GM19043 (cell line): ENCODE data around the gene B4GALT5.

Experiments used
- ATAC-seq: cut with Tn5 transposase; IDR thresholded peaks from one replicate; pipeline ENCODE4 v1.9.1; 2021; ENCODE audit warnings: low read depth; ENCODE audit not compliant: unreplicated experiment

Gene B4GALT5

DNA sequence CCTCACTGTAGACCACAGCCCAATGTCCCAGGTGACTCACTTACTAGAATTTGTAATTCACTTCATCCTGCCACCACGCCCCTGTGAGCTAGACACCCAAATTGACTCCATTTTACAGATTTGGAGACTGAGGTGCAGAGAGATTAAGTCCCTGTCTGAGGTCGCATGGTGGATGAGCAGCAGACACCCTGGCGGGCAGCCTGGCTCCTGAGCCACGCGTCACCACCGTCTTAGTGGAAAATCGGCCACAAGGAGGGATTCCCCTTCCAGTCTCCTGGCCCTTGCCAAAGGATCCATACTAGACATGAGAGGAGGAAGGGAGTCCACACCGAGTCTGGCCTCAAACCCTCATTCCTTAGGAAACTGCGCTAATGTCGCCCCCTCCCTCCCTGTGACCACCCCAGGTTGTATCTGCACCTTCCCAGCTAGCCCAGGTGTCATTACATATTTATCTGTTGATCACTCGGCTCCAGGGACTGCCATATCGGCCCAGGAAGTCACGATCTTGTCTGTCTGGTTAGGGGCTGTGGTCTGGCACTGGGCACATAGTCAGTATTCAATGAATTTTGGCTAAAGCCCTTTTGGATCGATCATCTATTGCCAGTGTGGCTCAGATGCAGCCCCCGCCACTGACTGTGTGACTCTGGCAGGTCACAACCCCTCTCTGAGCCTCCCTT is 120.1 kb downstream of the B4GALT5 start:
- ATAC-seq: no peak

DNA sequence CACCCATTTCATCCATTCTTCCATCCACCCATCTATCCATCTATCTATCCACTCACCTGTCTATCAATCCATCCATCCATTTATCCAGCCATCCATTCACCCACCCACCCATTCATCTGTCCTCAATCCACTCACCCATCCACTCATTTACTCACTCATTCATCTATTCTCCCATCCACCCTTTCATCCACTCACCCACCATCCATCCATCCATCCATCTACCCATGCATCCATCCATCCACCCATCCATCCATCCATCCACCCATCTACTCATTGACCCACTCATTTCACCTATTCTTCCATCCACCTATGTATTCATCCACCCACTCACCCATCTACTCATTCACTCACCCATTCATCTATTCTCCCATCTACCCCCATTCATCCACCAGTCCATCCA is 121.6 kb downstream of the B4GALT5 start:
- no peak for ATAC-seq

DNA sequence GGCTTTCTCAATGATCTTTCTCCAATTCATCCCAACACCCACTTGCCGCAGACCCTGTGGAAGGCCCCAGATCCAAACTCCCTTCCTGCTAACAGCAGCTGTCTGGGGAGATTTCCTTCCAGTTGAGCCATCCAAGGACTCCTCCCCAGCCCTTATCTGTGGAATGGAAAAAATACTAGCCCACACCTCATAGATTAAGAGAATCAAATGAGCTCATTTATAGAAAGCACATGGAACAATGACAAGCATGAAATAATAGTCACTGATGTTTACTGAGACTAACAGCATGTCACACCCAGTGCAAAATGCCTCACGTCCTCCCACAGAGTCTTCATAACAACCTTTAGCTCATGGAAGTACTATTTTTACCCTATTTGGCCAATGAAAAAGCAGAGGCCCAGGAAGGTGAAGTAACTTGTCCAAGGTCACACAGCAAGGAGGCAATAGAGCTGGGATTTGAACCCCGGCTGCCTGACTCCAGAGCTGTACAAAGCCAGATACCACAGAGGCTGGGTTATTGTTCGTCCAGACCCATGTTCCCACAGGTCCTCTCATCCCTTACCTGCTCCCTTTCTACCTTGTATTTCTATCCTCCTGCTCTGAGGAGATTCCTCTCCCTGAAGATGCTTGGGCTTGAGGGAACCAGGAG is 122.3 kb downstream of the B4GALT5 start:
- ATAC-seq: no peak

DNA sequence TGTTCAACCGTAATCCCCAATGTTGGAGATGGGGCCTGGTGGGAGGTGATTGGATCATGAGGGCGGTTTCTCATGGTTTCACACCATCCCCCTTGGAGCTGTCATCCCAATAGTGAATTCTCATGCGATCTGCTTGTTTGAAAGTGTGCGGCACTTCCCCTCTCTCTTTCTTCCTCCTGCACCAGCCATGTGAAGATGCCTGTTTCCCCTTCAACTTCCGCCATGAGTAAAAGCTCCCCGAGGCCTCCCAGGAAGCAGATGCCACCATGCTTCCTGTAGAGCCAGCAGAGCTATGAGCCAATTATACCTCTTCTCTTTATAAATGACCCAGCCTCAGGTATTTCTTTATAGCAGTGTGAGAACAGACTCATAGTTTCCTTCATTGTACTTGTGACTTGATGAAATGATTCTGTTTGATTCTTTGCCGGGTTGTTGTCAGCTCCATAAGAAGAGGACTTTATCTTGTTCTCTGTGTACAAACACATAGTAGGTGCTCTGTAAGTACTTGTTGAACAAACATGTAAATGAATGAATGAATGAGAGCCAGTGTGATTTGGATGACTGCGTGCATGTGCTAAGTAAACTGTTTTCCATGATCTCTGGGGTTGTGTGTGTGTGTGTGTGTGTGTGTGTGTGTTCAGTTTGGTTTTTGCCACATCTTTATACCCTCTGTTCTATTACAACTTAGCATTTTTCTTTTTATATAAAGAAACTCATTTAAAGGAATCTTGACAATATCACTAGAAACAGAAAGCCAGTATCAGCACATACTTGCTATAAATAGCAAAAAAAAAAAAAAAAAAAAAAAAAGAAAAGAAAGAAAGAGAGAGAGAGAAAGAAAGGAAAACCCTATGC is 123.3 kb downstream of the B4GALT5 start:
- ATAC-seq: no peak

GRCh38 chr20:49589747-49590146 is 123.9 kb downstream of the B4GALT5 start:
- no peak for ATAC-seq

DNA sequence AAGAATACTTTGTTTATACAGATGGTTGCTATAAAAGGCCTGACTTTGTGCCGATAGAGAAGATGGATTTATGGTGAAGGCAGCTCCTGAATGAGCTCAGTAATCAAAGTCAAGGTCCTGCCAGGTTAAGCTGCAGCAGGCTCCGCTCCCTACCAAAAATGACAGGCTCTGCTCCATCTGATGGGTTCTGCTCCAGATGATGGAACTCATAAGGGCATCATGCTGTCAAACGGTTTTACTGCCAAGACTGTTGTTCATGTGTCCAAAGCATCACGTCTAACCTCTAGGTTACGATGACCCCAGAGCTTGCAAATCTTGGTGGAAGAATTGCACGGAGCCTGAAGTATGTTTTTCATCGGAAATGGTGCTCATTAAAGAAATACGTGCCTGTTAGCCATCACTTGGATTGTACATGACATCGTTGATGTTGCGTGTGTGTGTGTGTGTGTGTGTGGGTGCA is 126.5 kb downstream of the B4GALT5 start:
- no peak for ATAC-seq

GRCh38 chr20:49585585-49586245 is 128.0 kb downstream of the B4GALT5 start:
- ATAC-seq: no peak

GRCh38 chr20:49584418-49585382 is 129.0 kb downstream of the B4GALT5 start:
- ATAC-seq: no peak

GRCh38 chr20:49583669-49584417 is 129.8 kb downstream of the B4GALT5 start:
- no peak for ATAC-seq

DNA sequence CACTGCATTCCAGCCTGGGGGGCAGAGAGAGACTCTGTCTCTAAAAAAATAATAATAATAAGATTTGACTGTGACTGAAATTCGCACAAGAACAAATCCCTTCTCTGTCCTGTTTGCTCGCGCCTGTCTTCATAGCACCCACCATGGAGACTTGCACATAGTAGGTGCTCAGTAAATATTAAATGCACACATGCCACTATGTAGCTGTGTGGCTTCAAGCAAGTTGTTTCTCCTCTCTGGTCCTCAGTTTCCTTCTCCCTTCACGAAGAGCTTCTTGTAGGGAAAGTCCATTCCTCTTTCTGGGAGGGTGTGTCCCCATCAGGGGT is 130.4 kb downstream of the B4GALT5 start:
- ATAC-seq: no peak
